ENCODE data around the gene AGR2. TPM values are rescaled to one million over a fixed set of nuclear protein-coding genes. Genes with fewer than 3 reads are reported as not detected.
"Not testable (repeated sequence)": the region's sequence is repeated elsewhere in the genome, so short reads cannot be mapped to it uniquely, and the experiment has no call there.

The AGR2 gene
- not detected for total RNA-seq

- no peaks in the 10 kb centered on the region for H3K9me3 Mint-ChIP-seq
- no peak within 1 kb of the TSS for H3K27ac Mint-ChIP-seq
- H3K4me1 Mint-ChIP-seq (ENCODE audit: low read depth) = no peaks in the 10 kb centered on the region
- peaks cover 4% of the 10 kb centered on the region for H3K27me3 Mint-ChIP-seq (ENCODE audit: low read depth)
- CTCF ChIA-PET = no interaction called here
- no peaks in the 10 kb centered on the region for H3K36me3 Mint-ChIP-seq (ENCODE audit: low read depth)
- no peak within 1 kb of the TSS for H3K4me3 Mint-ChIP-seq
- no peak for DNase-seq
- intact Hi-C loops (cut with micrococcal nuclease) = no loop called here
Observed at GRCh38 chr7:16804674-16805439, at the start of gene AGR2. Gene AGR2, minus strand, starts transcription at chr7:16804999. Its CDS starts 3,203 bp downstream, at chr7:16801796.

DNA sequence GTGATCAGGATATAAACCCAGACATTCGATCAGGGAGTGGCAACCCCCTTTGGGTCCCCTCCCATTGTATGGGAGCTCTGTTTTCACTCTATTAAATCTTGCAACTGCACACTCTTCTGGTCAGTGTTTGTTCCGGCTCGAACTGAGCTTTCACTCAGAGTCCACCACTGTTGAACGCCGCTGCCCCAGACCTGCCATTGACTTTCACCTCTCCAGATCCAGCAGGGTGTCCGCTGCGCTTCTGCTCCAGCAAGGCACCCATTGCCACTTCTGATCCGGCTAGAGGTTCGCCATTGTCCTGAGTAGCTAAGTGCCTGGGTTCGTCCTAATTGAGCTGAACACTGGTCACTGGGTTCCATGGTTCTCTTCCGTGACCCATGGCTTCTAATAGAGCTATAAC, 48.4 kb upstream of the AGR2 start:
- H3K36me3 Mint-ChIP-seq (ENCODE audit: low read depth); H3K4me3 Mint-ChIP-seq; H3K27ac Mint-ChIP-seq; H3K9me3 Mint-ChIP-seq; H3K4me1 Mint-ChIP-seq (ENCODE audit: low read depth); intact Hi-C loops (cut with micrococcal nuclease); DNase-seq: not testable (repeated sequence)
- H3K27me3 Mint-ChIP-seq (ENCODE audit: low read depth) = peaks cover 29% of the 10 kb centered on the region
- CTCF ChIA-PET = interaction anchor here (1.1 kb wide), 1 partner anchor 306 kb away, joined by 4 read pairs; no protein-coding TSS in a partner anchor

DNA sequence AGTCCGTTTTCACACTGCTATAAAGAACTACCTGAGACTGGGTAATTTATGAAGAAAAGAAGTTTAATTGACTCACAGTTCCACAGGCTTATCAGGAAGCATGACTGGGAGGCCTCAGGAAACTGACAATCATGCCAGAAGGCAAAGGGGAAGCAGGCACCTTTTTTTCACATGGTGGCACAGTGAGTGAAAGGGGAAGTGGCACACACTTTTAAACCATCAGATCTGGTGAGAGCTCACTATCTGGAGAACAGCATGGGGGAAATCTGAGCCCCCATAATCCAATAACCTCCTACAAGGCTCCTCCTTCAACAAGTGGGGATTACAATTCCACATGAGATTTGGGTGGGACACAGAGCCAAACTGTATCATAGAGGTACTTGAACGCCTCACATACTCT, 47.0 kb upstream of the AGR2 start:
- peaks cover 6% of the 10 kb centered on the region for H3K4me1 Mint-ChIP-seq (ENCODE audit: low read depth)
- no peaks in the 10 kb centered on the region for H3K36me3 Mint-ChIP-seq (ENCODE audit: low read depth)
- CTCF ChIA-PET = no interaction called here
- intact Hi-C loops (cut with micrococcal nuclease) = no loop called here
- DNase-seq = no peak
- H3K9me3 Mint-ChIP-seq = no peaks in the 10 kb centered on the region
- H3K27ac Mint-ChIP-seq = no peak overlapping the region
- H3K4me3 Mint-ChIP-seq = no peak overlapping the region
- H3K27me3 Mint-ChIP-seq (ENCODE audit: low read depth) = peaks cover 29% of the 10 kb centered on the region

DNA sequence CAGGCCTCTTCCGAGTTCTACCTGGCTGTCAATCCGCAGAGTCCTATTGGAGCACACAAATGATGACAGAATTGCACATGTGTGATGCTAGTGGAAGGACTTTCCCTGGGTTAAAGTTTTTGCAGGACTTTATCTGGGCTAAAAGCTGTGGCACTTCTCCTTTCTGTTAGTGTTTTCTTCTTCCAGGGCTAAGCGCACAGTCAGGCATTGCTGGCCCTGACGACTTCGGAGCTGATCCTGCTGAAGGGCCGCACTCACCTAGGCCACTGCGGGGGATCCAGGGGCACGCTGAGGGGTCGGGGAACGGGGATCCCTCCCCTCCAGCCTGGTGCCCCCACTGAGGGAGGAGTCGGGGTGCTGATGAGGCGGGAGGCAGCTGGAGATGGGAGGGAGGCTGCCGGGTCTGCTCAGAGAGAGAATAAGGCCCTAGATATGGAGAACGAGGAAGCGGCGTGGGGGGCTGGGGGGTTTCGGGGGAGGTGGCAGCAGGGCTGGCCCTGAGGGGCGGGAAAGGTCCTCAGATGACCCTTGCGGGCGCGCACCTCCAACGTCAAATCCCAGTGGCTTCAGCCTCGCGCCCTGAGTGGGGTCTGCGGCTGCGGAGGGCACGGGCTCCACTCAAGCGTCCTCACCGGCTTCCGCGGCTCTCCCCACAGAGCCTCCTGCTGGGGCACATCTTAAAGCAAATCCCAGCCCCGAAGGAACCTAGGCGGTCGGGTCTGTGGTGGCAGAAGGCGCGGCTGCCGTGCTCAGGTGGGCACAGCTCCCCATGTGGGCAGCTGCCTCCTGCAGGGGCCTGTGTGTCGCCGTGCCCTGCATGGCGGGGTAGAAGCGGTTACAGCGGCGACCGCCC, 46.0 kb upstream of the AGR2 start:
- intact Hi-C loops (cut with micrococcal nuclease) = no loop called here
- DNase-seq = no peak
- peaks cover 29% of the 10 kb centered on the region for H3K27me3 Mint-ChIP-seq (ENCODE audit: low read depth)
- no peak overlapping the region for H3K27ac Mint-ChIP-seq
- H3K4me3 Mint-ChIP-seq = no peak overlapping the region
- H3K36me3 Mint-ChIP-seq (ENCODE audit: low read depth) = no peaks in the 10 kb centered on the region
- peaks cover 6% of the 10 kb centered on the region for H3K4me1 Mint-ChIP-seq (ENCODE audit: low read depth)
- CTCF ChIA-PET = interaction anchor here (0.7 kb wide), 1 partner anchor 14 kb away, joined by 3 read pairs; no protein-coding TSS in a partner anchor
- no peaks in the 10 kb centered on the region for H3K9me3 Mint-ChIP-seq

DNA sequence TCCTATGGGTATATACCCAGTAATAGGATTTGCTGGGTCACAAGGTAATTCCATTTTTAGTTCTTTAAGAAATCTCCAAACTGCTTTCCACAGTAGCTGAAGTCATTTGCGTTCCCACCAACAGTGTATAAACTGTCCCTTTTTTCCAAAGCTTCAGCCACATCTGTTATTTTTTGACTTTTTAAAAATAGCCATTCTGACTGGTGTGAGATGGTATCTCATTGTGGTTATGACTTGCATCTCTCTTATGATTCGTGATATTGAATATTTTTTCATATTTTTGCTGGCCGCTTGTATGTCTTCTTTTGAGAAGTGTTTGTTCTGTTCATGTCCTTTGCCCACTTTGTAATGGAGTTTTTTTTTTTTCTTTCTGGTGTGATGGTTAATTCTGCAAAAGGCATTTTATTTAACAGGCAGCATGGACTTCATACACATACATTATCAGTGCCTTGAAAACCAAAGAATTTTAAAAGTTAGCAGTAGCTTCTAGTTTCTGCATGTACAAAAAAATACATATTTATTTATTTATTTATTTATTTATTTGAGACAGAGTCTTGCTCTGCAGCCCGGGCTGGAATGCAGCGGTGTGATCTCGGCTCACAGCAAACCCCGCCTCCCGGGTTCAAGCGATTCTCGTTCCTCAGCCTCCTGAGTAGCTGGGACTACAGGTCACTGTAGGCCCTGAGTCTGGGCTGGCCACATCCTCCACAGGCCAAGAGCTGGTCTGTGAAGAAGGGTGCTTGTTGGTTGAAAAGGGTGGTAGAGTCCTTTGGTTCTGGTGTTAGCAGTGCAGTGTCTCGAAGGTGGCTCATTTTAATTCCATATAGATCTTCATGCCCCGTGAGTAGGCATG, 44.7 kb upstream of the AGR2 start:
- H3K27ac Mint-ChIP-seq = no peak overlapping the region
- no peak overlapping the region for H3K4me3 Mint-ChIP-seq
- no peaks in the 10 kb centered on the region for H3K36me3 Mint-ChIP-seq (ENCODE audit: low read depth)
- no peak for DNase-seq
- H3K27me3 Mint-ChIP-seq (ENCODE audit: low read depth) = peaks cover 33% of the 10 kb centered on the region
- peaks cover 6% of the 10 kb centered on the region for H3K4me1 Mint-ChIP-seq (ENCODE audit: low read depth)
- CTCF ChIA-PET = no interaction called here
- intact Hi-C loops (cut with micrococcal nuclease) = no loop called here
- no peaks in the 10 kb centered on the region for H3K9me3 Mint-ChIP-seq

- Mint-ChIP-seq H3K27me3 (ENCODE audit: low read depth) (peaks cover 26% of the 10 kb centered on the region), H3K4me3 (no peak overlapping the region), H3K36me3 (ENCODE audit: low read depth) (no peaks in the 10 kb centered on the region), H3K9me3 (no peaks in the 10 kb centered on the region), H3K4me1 (ENCODE audit: low read depth) (peaks cover 6% of the 10 kb centered on the region), H3K27ac (no peak overlapping the region)
- CTCF ChIA-PET = no interaction called here
- intact Hi-C loops (cut with micrococcal nuclease) = no loop called here
- no peak for DNase-seq
Observed at GRCh38 chr7:16847381-16847860, 42.6 kb upstream of the AGR2 start.

DNA sequence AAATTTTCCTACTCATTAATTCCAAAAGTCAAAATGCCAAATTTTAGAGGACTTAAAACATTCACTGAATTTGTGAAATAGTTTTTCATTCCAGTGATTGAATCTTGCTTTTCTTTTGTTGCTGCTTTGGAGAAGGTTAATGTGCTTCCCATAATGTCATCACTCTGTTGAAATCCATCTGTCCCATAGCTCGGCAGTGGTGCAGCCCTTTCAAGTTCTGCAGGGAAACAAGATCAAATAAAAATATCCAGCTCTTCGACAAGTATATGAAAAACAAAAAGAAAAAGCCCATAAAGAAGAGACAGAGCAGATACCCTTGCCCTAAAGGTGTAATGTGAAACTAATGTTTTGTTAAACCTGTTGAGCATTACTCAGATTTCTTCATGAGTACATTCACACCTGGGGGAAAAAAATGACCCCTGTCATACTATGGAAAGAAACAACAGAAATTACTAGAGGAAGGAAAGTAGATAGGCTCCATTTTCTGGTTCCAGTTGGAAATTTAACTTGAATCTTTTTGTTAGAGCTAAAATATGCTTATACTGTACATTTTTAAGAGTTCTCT, 41.9 kb upstream of the AGR2 start:
- H3K27ac Mint-ChIP-seq = no peak overlapping the region
- intact Hi-C loops (cut with micrococcal nuclease) = no loop called here
- CTCF ChIA-PET = no interaction called here
- DNase-seq = no peak
- no peak overlapping the region for H3K4me3 Mint-ChIP-seq
- H3K4me1 Mint-ChIP-seq (ENCODE audit: low read depth) = peaks cover 4% of the 10 kb centered on the region
- peaks cover 19% of the 10 kb centered on the region for H3K27me3 Mint-ChIP-seq (ENCODE audit: low read depth)
- no peaks in the 10 kb centered on the region for H3K9me3 Mint-ChIP-seq
- H3K36me3 Mint-ChIP-seq (ENCODE audit: low read depth) = no peaks in the 10 kb centered on the region

GRCh38 chr7:16845746-16846145, 40.9 kb upstream of the AGR2 start:
- Mint-ChIP-seq H3K4me1 (ENCODE audit: low read depth) (no peaks in the 10 kb centered on the region), H3K9me3 (no peaks in the 10 kb centered on the region), H3K27me3 (ENCODE audit: low read depth) (peaks cover 14% of the 10 kb centered on the region), H3K36me3 (ENCODE audit: low read depth) (no peaks in the 10 kb centered on the region), H3K27ac (no peak overlapping the region), H3K4me3 (no peak overlapping the region)
- CTCF ChIA-PET = no interaction called here
- no peak for DNase-seq
- intact Hi-C loops (cut with micrococcal nuclease) = no loop called here

DNA sequence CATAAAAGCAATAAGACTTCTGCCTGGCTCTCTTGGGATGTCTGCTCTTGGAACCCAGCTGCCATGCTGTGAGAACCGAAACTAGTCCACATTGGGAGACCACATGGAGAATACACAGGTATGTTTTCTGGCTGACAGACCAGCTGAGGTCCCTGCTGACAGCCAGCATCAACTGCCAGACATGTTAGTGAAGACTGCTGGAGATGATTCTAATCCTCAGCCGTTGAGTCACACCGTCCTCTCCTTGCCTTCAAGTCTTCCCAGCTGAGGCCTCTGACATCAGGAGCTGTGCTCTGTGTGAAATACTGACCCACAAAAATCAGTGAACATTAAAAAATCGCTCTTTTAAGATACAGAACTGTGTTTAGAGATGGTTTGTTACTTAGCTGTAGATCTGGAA, 36.9 kb upstream of the AGR2 start:
- H3K9me3 Mint-ChIP-seq = no peaks in the 10 kb centered on the region
- no peak for DNase-seq
- CTCF ChIA-PET = interaction anchor here (0.6 kb wide), 1 partner anchor 443 kb away, joined by 5 read pairs; no protein-coding TSS in a partner anchor
- intact Hi-C loops (cut with micrococcal nuclease) = no loop called here
- peaks cover 6% of the 10 kb centered on the region for H3K27me3 Mint-ChIP-seq (ENCODE audit: low read depth)
- H3K4me1 Mint-ChIP-seq (ENCODE audit: low read depth) = no peaks in the 10 kb centered on the region
- H3K4me3 Mint-ChIP-seq = no peak overlapping the region
- H3K27ac Mint-ChIP-seq = no peak overlapping the region
- H3K36me3 Mint-ChIP-seq (ENCODE audit: low read depth) = no peaks in the 10 kb centered on the region

DNA sequence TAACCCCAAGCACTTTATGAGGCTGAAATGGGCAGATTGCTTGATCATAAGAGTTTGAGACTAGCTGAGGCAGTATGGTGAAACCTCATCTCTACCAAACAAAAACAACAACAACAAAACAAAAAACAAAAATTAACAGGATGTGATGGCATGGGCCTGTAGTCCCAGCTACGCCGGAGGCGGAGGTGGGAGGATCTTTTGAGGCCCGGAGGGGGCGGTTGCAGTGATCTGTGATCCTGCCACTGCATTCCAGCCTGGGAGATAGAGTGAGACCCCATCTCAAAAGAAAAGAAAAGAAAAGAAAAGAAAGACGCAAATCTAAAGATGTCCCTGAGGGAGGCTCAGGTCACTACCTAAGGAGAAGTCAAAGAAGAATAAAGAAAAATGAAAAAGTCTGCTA, 35.3 kb upstream of the AGR2 start:
- H3K4me3 Mint-ChIP-seq = no peak overlapping the region
- DNase-seq = no peak
- H3K9me3 Mint-ChIP-seq = no peaks in the 10 kb centered on the region
- intact Hi-C loops (cut with micrococcal nuclease) = no loop called here
- H3K4me1 Mint-ChIP-seq (ENCODE audit: low read depth) = no peaks in the 10 kb centered on the region
- H3K36me3 Mint-ChIP-seq (ENCODE audit: low read depth) = no peaks in the 10 kb centered on the region
- H3K27me3 Mint-ChIP-seq (ENCODE audit: low read depth) = peaks cover 6% of the 10 kb centered on the region
- no peak overlapping the region for H3K27ac Mint-ChIP-seq
- CTCF ChIA-PET = interaction anchor here (0.8 to 1.1 kb wide), 2 partner anchors 22 to 39 kb away, joined by 3 to 4 read pairs; no protein-coding TSS in a partner anchor

DNA sequence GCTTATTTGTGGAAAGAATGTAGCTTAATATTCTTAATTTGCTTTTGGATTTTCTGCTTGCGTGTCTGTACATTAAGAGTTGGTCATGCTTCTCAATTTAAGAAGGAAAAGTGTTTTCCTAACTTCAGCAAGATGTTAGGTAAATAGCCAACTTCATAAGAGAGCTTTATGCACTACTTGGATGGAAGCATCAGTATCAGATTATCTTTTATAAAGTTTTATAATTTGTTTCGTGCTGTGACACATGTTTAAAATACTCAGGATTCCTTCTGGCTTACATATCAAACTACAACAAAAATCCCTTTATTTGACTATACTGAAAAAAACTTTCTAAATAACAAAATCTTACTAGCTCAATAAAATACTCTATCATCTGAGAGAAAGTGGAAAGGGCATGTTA, 34.8 kb upstream of the AGR2 start:
- DNase-seq = no peak
- peaks cover 6% of the 10 kb centered on the region for H3K27me3 Mint-ChIP-seq (ENCODE audit: low read depth)
- no peaks in the 10 kb centered on the region for H3K4me1 Mint-ChIP-seq (ENCODE audit: low read depth)
- intact Hi-C loops (cut with micrococcal nuclease) = no loop called here
- H3K27ac Mint-ChIP-seq = no peak overlapping the region
- no peaks in the 10 kb centered on the region for H3K9me3 Mint-ChIP-seq
- H3K36me3 Mint-ChIP-seq (ENCODE audit: low read depth) = no peaks in the 10 kb centered on the region
- CTCF ChIA-PET = interaction anchor here (0.8 to 1.1 kb wide), 2 partner anchors 22 to 38 kb away, joined by 3 to 4 read pairs; no protein-coding TSS in a partner anchor
- H3K4me3 Mint-ChIP-seq = no peak overlapping the region

DNA sequence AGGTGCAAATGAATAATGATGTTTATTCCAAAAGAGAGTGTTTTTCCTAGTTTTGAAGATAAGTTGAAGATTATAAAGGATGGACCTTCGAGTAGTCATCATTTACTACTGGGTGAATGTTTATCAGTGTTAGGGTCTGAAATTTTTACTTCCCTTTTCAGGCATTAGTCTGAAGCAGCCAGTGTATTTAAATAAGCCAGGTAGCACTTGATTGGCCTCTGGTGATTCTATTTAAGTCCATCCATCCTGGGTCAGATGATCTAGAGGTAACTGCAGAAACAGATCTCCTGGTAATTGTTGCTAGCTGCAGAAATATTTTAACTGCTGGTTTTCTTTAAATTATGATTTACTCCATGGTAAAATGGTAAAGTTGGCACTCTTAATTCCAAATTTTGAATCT, 34.1 kb upstream of the AGR2 start:
- no peaks in the 10 kb centered on the region for H3K4me1 Mint-ChIP-seq (ENCODE audit: low read depth)
- H3K9me3 Mint-ChIP-seq = no peaks in the 10 kb centered on the region
- no peak overlapping the region for H3K27ac Mint-ChIP-seq
- no peak overlapping the region for H3K4me3 Mint-ChIP-seq
- intact Hi-C loops (cut with micrococcal nuclease) = no loop called here
- no peak for DNase-seq
- CTCF ChIA-PET = no interaction called here
- no peaks in the 10 kb centered on the region for H3K36me3 Mint-ChIP-seq (ENCODE audit: low read depth)
- peaks cover 6% of the 10 kb centered on the region for H3K27me3 Mint-ChIP-seq (ENCODE audit: low read depth)
